PC-9 (cell line): ENCODE results near the gene ARHGEF33.

Experiments
- CTCF ChIP-seq: fragments of 200-600 bp; sonication (generic); conservative IDR thresholded peaks from 2 replicates; pipeline ENCODE4 v1.6.1; 2017; ENCODE audit warnings: mixed run types, antibody characterized with exemption, mild to moderate bottlenecking, moderate library complexity
- EZH2 ChIP-seq: fragments of 200-600 bp; sonication (generic); IDR thresholded peaks from 2 replicates; pipeline ENCODE4 v1.8.0; 2017; ENCODE audit warnings: antibody characterized with exemption, low read depth

GRCh38 chr2:38925982-38926381 is 36.3 kb downstream of the ARHGEF33 start:
- TF ChIP-seq CTCF (no peak), EZH2 (no peak)
